ENCODE results near the gene CBFA2T2.

- TF ChIP-seq POLR2A (IDR thresholded peaks at IDR 0.05) (no peak), CTCF (IDR thresholded peaks at IDR 0.05) (no peak), EP300 (IDR thresholded peaks at IDR 0.05) (no peak)
These were observed 32.4 kb downstream of the CBFA2T2 start for GRCh38 chr20:33522256-33522820.

Data from tibial nerve (tissue), 4 donors.